GM12873 (cell line): ENCODE measurements around the gene CRY2.

Experiments
- CTCF ChIP-seq: IDR thresholded peaks from 2 replicates; pipeline ENCODE4 v1.5.1; 2012; ENCODE audit warnings: low read depth, mild to moderate bottlenecking, moderate library complexity, low read length, control low read depth; ENCODE audit not compliant: insufficient read depth; ENCODE audit errors: missing control alignments

CRY2 gene

GRCh38 chr11:45906965-45907611 is 59.8 kb downstream of the CRY2 start, which contains the start of gene FREY1:
Gene FREY1 (minus strand): TSS chr11:45907271. CDS start chr11:45907245, 26 bp downstream.
- no peak for TF ChIP-seq CTCF

GRCh38 chr11:45907911-45908370 is 60.7 kb downstream of the CRY2 start:
- no peak for TF ChIP-seq CTCF

- no peak for TF ChIP-seq CTCF
Measured at GRCh38 chr11:45909594-45910475, 62.6 kb downstream of the CRY2 start.

- no peak for TF ChIP-seq CTCF
Measured at GRCh38 chr11:45910623-45911022, 63.3 kb downstream of the CRY2 start.

- TF ChIP-seq CTCF, result no peak
Measured at GRCh38 chr11:45913514-45913913, 66.2 kb downstream of the CRY2 start.

- no peak for TF ChIP-seq CTCF
Measured at GRCh38 chr11:45913942-45914635, 66.8 kb downstream of the CRY2 start.

GRCh38 chr11:45915446-45915845 is 68.2 kb downstream of the CRY2 start:
- TF ChIP-seq CTCF, result no peak
